Pancreas (tissue), 10 donors: ENCODE data around the gene ZNF511. TPM values are rescaled to one million over a fixed set of nuclear protein-coding genes. Genes with fewer than 3 reads are reported as not detected.
A peak's percentile ranks its signal among the peaks of the same experiment; 100 is the strongest.

Experiments used
- ATAC-seq, 4 donors: fragments of 200-7000 bp; cut with Tn5 transposase; one replicate each; pipeline versions ENCODE4 v1.8.0 to v1.9.1; 2020; ENCODE audit warnings: mild to moderate bottlenecking in 4 of 4, moderate library complexity in 4 of 4
- DNase-seq, 6 donors: peaks; one replicate each; pipeline ENCODE4 v3.0.0-alpha.2; 2020
- FAIRE-seq: peaks from 2 replicates; lab custom pipeline; 2012; peaks lifted over from hg19 to GRCh38; lab: Jason Lieb, UNC
- H3K27ac ChIP-seq, 4 donors: fragments of 200-600 bp; sonication (generic); 1 replicate in 3 of 4; 2 replicates in 1 of 4; pipeline versions ENCODE4 v1.5.0 to v1.8.0; 2020
- H3K27me3 ChIP-seq, 4 donors: fragments of 200-600 bp; one replicate each; pipeline ENCODE4 v1.8.0; 2021
- H3K36me3 ChIP-seq, 3 donors: fragments of 200-600 bp; sonication (generic) in 1 of 3; one replicate each; pipeline versions ENCODE4 v1.5.0 to v1.8.0; 2020 to 2021
- H3K4me1 ChIP-seq, 3 donors: fragments of 200-600 bp; one replicate each; pipeline ENCODE4 v1.8.0; 2021
- H3K4me3 ChIP-seq, 4 donors: fragments of 200-600 bp; sonication (generic) in 2 of 4; one replicate each; pipeline versions ENCODE4 v1.5.0 to v1.8.0; 2020 to 2021
- H3K9me3 ChIP-seq, 4 donors: fragments of 200-600 bp; one replicate each; pipeline ENCODE4 v1.8.0; 2021
- CTCF ChIP-seq, 4 donors: fragments of 200-600 bp; sonication (generic) in 3 of 4; IDR thresholded peaks; one replicate each; pipeline versions ENCODE4 v1.5.0 to v1.8.0; 2021; ENCODE audit warnings: antibody characterized with exemption in 4 of 4
- WGBS, 2 donors: extraction: QIAGEN DNeasy Blood & Tissue Kit; methylation state at CpG; one replicate each; pipeline ENCODE4 v1.1.7; 2013; 5-methylcytosine and 5-hydroxymethylcytosine counted together
- intact Hi-C, 3 donors: fragments of 100-400 bp; cut with DNase I; formaldehyde crosslinking; loops; one replicate each; pipeline versions ENCODE4 v1.11.1 to v1.14.2; 2022
- polyA plus RNA-seq, 2 donors: library from polyadenylated mRNA; stranded (reverse); fragments of 200-250 nt; gene quantifications; one replicate each; pipeline ENCODE4 v1.2.3, GENCODE V29; 2013
- total RNA-seq, 6 donors: library from RNA; stranded (reverse); fragmentation: NEBNext Ultra II Directional in 4 of 6; extraction: Animal tissue kit (Norgen Biotek cat#: 25700) in 4 of 6; gene quantifications; one replicate each; pipeline versions ENCODE4 v1.2.1 to v1.2.4, GENCODE V29; 2021 to 2023
- donor health status: healthy with polysubstance abuse.
- donor health status: DM: no; HTN: no; CAD: no; lungs with moderate emphysema.
- donor health status: DM: no; HTN: no; CAD: no.
- donor health status: control.
- donor health status: control.
- donor health status: Bipolar disorder and iron deficiency.
- donor health status: DM: yes; HTN: yes; CAD: no.
- donor health status: DM: no; HTN: no; CAD: no.
- donor health status: DM: no; HTN: no; CAD: no.
- donor health status: DM: yes; HTN: yes; CAD: no.

ZNF511 gene
- total and polyA plus RNA-seq, 8 donors: 13.3 to 40.3 (median 17.3) TPM

GRCh38 chr10:133267293-133267692 is 41.4 kb upstream of the ZNF511 start:
- DNase-seq (no peak), FAIRE-seq (no peak), ATAC-seq (no peak)
- WGBS, 2 donors: 90 to 92% methylated on average over 14 of the region's 14 CpGs
- intact Hi-C loops: no loop called here
- H3K27ac ChIP-seq: no peak overlapping the region
- no peak overlapping the region for H3K4me3 ChIP-seq
- H3K4me1 ChIP-seq: no peaks in the 10 kb centered on the region
- no peaks in the 10 kb centered on the region for H3K9me3 ChIP-seq
- peaks cover 0 to 6% (median 0%) of the 10 kb centered on the region in 3 donors for H3K36me3 ChIP-seq
- no peak for TF ChIP-seq CTCF (IDR thresholded peaks at IDR 0.05)
- H3K27me3 ChIP-seq: no peaks in the 10 kb centered on the region

DNA sequence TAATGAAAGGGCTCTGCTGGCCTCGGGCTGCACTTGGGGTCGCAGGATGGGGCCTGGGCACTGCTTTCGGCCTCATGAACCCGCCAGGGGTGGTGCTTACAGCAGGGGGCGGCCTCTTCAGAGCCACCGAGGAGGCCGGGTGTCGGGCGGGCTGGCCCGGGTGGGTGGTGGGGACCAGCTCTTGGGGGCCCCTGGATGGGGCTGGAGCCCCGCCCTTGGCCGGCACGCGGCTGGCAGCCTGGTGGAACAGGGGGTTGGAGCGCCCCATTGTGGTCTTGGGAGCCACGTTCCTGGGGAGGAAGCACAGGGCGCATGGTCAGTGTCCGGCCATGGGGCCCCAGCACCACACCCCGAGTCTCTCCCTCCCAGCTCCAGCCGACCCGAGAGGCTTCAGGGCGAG is 40.9 kb upstream of the ZNF511 start:
- Histone ChIP-seq H3K27me3 (no peaks in the 10 kb centered on the region), H3K9me3 (no peaks in the 10 kb centered on the region), H3K4me3 (no peak overlapping the region), H3K4me1 (no peaks in the 10 kb centered on the region), H3K36me3 (peaks cover 0 to 6% (median 0%) of the 10 kb centered on the region in 3 donors), H3K27ac (no peak overlapping the region)
- WGBS, 2 donors: 91 to 95% methylated on average over 17 to 22 of the region's 22 CpGs
- intact Hi-C loops: no loop called here
- ATAC-seq (no peak), FAIRE-seq (no peak), DNase-seq (peak in 1 of 6 donors; percentile 69)
- no peak for TF ChIP-seq CTCF (IDR thresholded peaks at IDR 0.05)

DNA sequence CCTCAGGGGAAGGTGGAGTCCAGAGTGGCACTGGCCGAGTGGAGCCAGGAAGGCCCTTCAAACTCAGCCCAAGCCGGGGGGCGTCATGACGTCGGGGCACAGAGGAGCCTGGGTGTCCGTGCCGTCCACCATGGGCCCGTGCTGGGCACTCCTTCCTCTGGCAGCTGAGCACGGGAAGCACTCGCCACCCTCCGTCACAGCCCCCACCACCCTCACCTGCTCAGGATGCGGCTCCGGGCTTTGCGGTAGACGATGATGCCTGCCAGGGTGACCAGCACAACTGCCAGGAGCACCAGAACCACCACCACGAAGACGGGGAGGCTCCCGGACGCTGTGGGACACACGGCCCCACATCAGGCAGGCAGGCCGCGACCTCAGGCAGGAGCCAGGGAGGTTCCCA is 40.2 kb upstream of the ZNF511 start:
- 95% methylated on average over 20 to 22 of the region's 22 CpGs for WGBS, 2 donors
- intact Hi-C loops: no loop called here
- Histone ChIP-seq H3K36me3 (peaks cover 0 to 6% (median 0%) of the 10 kb centered on the region in 3 donors), H3K27me3 (no peaks in the 10 kb centered on the region), H3K27ac (no peak overlapping the region), H3K4me1 (no peaks in the 10 kb centered on the region), H3K9me3 (no peaks in the 10 kb centered on the region), H3K4me3 (no peak overlapping the region)
- FAIRE-seq: no peak
- no peak for DNase-seq
- no peak for ATAC-seq
- no peak for TF ChIP-seq CTCF (IDR thresholded peaks at IDR 0.05)

GRCh38 chr10:133269367-133269766 is 39.3 kb upstream of the ZNF511 start:
- ATAC-seq: no peak
- no peak for FAIRE-seq
- no peak for DNase-seq
- WGBS, 2 donors: 90 to 92% methylated on average over 17 to 26 of the region's 26 CpGs
- no peak for TF ChIP-seq CTCF (IDR thresholded peaks at IDR 0.05)
- Histone ChIP-seq H3K27me3 (no peaks in the 10 kb centered on the region), H3K36me3 (peaks cover 0 to 6% (median 0%) of the 10 kb centered on the region in 3 donors), H3K4me3 (no peak overlapping the region), H3K4me1 (no peaks in the 10 kb centered on the region), H3K27ac (no peak overlapping the region), H3K9me3 (no peaks in the 10 kb centered on the region)
- intact Hi-C loops: no loop called here

DNA sequence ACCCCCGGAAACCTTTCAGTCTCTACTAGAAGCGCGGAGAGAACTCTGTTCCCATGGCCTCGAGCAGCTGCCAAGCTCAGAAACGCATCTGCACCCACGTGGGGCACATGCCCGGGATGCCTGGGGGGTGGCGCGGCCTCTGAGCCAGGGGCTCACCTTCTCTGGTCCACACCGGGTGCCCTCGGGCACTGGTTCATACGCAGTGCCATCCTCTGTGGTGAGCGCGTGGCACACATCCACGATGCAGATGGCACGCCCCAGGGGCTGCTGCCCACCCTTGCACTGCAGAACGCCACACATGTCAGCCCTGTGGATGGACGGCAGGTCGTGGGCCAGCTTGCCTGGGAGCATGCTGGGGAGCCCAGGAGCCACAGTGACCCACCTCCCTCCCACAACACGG is 38.5 kb upstream of the ZNF511 start:
- Histone ChIP-seq H3K9me3 (no peaks in the 10 kb centered on the region), H3K4me3 (no peak overlapping the region), H3K27me3 (no peaks in the 10 kb centered on the region), H3K4me1 (no peaks in the 10 kb centered on the region), H3K36me3 (peaks cover 0 to 6% (median 0%) of the 10 kb centered on the region in 3 donors), H3K27ac (no peak overlapping the region)
- DNase-seq: no peak
- FAIRE-seq: no peak
- no peak for ATAC-seq
- no peak for TF ChIP-seq CTCF (IDR thresholded peaks at IDR 0.05)
- 90 to 92% methylated on average over 20 of the region's 20 CpGs for WGBS, 2 donors
- intact Hi-C loops: no loop called here
